HG03025 (cell line): ENCODE measurements around the gene CACNA1A.

Source experiments
- ATAC-seq: cut with Tn5 transposase; IDR thresholded peaks from one replicate; pipeline ENCODE4 v1.9.1; 2021; ENCODE audit warnings: mild to moderate bottlenecking, moderate library complexity; ENCODE audit not compliant: unreplicated experiment, low FRiP score

CACNA1A gene

DNA sequence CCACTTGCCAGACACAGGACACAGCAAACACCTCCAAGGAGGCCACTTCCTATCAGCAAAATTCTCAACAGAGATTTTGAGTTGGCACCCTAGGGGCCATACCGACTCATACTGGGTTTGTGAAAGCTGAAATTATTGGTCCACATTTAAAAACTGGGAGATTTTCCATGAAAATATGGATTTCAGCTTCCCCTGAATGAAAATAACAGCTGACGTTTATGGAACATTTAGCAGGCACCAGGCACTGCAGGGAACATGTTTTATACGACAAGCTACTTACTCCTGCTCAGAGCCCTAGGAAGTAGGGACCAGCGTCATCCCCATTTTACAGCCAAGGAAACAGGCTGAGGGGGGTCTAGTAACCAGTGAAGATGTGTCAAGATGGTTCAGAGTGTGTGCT lies 186.8 kb downstream of the CACNA1A start:
- ATAC-seq: no peak

DNA sequence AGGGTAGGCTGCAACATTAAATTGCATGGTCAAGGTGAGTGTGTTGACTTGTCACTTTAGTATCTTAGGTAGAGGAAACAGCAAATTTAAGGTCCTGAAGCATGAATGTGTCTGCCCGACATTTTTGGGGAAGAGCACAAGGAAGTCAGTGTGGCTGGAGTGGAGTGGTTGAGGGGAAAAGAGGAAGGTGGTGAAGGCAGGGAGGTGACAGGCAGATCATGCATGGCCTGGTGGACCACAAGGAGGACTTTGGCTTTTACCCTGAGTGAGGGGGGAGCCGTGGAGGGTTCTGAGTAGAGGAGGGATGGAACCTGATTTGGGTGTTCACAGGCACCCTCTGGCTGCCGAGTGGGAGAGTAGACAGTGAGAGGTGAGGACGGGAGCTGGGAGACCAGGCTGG lies 188.1 kb downstream of the CACNA1A start:
- no peak for ATAC-seq

DNA sequence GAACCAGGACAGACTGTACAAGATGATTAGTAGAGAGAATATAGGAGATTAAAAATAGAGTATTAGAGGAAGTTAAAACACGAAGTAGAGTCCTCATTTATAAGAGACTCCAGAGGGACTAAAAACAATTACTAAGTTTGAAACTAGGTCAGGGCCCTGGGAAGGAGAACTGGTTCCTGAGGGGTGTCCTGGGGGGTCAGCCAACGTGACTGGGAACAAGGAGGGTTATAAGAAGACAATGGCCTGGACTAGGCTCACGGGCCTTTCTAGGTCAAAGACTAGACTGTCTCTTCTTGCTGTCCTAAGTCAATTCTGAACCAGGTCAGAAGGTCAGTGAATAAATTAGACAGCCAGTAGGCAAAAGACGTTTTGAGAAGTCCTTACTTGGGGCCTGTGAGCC lies 190.8 kb downstream of the CACNA1A start:
- no peak for ATAC-seq

DNA sequence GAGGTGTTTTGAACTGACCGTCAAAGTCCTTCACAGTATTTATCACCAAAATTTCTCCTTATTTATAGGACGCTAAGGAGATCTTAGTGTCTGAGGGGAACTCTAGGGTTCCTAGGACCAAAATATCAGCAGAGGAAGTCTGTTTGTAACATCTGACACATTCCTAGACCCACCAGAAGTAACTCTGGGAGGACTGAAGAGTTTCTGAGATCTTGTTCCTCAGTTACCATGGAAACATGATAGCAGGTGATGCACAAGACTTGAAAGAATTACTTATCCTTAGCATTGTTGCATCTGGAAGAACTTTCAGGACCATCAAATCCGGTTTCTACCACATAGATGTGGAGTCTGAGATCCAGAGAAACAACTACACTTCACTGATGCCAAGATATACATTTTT lies 191.5 kb downstream of the CACNA1A start:
- ATAC-seq: no peak

DNA sequence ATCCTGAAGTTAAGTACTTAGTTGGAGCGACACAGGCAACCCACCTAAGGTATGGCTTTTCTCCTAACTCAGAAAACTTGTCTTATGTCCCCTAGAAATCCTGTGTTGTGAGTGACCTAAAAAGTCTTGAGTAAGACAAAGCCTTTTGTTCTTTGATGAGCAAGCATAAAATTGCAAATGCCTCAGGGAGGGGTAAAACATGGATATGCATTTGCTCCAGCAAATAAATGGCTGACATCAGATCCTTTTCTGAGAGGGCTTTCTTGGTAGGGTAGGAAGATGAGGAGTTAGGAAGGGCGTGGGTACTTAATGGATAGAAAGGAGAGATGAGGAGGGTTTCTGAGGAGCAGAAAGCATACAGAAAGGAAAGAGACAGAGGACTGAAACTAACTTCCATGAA lies 192.4 kb downstream of the CACNA1A start:
- no peak for ATAC-seq

DNA sequence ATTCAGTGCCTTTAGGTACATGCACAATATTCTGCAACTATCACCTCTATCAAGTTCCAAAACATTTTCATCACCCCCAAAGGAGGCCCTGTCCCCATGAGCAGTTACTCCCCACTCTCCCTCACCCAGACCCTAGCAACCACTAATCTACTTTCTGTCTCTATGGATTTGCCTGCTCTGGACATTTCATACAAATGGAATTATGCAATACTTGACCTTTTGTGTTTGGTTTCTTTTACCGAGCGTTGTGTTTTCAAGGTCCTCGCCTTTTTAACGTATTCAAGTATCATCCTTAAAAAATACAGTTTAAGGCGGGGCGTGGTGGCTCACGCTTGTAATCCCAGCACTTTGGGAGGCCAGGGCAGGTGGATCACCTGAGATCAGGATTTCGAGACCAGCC lies 196.4 kb downstream of the CACNA1A start:
- no peak for ATAC-seq

DNA sequence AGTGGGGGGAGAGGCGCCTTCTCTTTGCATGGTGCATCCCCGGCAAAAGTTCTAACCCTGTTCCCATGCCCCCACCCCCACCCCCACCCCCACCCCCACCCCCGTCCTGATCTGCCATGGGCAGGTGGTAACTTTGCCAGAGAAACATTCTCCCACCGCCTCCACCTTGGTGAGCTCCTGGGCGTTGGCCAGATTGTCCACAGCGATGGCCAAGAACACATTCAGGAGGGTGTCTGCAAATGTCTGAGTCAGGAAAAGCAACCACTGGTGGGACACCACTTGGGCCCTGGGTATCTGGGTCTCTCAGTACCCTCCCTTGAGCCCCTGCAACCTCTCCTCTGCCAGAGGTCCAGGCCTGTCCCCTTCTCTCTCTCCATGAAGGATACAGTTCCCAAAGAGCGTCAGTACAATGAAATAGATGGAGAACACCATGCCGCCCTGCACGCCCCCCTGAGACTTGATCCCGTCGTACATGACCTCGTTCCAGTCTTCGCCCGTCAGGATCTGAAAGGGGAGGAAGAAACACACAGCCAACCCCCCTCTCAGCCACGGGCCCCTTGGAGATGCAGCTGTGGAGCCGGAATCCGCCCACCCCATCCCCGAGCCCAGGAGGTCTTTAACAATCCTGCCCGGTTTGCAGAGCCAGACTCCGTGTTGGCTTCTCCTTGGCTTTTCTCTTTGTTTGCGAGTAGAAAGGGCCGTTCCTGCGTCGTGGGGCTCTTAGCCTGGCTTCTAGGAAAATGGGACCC lies 202.7 kb downstream of the CACNA1A start:
- no peak for ATAC-seq

DNA sequence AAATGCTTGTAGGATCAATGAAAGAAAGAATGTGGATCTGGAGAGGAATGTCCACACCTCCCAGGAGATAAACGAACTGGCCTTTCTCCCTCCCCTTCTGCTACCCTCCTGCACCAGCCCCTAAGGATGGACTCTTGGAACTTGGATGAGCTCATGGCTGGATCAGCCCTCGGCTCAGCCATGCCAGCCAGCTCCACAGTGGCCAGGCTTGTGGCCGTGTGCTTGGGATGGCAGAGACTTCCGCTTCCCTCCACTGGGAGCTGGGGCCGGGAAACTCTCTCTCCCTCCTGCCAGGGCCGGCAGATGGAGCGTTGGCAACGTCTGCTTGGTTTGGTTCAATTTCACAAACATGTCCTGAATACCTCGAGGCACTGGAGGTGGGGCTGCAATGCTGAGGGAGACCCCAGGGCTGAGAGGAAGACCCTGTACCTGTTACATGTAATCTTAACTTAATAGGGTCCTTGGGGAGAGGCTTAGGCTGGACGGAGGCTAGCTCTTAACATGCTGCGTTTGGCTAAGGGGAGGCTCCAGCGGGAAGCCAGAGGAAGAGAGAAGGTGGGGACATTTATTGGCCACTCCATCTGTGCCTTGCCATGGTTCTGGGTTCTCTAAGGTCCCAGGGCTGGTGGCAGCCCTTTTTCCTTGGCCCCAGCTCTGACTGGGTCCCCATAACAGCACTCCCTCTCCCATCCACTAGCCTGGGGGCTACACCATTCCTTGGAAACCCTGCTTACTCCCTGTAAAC lies 203.6 kb downstream of the CACNA1A start:
- no peak for ATAC-seq

DNA sequence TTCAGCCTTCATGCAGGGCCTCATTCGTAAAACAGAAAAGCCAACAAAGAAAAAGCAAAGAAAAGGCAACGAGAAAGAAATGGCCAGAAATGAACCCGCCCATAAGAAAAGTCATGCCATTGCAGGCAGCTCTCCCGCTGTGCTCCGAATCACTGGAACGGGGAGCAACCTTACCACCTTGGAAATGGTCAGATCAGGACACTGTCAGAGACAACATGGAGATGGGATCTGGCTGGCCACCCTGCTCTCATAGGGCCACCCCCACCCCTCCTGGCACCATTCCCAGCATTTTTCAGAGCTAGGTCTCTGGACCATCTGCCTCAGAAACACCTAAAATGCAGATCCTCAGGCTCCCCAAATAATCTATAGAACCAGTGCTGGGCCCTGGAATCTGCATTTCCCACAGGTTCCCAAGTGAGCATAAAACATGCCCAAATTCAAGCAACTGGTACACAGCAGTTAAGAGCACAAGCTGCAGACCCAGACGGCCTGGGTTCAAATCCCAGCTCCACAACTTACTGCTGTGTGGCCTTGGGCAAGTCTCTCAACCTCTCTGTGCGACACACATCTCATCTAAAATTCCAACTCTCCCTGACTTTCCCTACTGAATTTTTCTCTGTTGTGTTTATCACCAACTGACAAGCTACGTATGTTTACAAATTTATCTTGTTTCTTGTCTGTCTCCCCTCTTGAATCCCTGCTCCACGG lies 204.5 kb downstream of the CACNA1A start:
- no peak for ATAC-seq

DNA sequence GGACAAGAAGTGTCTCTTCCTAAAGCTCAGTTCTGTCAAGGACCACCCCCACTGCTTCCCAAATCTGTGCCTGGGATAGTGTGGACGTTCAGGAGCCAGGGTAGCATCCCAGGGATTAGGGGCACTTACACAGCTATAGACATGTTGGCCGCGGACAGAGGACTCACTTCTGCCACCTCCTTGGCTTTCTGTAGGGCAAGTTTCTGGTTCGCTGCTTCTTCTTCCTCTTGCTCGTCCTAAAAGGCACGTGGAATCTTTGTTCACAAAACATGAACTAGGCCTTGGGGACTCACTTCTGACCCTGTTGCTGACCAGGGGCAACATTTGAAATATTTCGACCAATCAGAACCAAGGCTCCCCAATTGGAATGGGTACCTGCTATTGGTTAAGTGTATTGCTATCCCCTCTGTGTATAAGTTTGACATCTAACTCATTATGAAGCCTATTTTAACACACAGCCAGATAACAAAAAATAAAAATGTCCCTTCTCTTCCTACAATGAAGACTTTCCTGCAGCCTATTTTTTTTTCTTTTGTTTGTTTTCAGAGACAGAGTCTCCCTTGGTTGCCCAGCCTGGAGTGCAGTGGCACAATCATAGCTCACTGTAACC lies 205.8 kb downstream of the CACNA1A start:
- ATAC-seq: no peak

DNA sequence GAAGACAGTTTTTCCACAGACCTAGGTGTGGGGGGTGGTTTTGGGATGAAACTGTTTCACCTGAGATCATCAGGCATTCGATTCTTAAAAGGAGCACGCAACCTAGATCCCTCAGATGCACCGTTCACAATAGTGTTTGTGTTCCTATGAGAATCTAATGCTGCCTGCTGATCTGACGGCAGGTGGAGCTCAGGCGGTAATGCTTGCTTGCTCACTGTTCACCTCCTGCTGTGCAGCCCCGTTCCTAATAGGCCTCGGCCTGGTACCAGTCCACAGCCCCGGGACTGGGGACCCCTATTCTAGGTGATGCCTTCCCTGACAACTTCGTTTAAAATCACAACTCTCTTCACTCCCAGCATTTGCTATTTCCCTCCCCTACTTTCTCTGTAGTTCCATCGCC lies 206.4 kb downstream of the CACNA1A start:
- ATAC-seq: no peak

DNA sequence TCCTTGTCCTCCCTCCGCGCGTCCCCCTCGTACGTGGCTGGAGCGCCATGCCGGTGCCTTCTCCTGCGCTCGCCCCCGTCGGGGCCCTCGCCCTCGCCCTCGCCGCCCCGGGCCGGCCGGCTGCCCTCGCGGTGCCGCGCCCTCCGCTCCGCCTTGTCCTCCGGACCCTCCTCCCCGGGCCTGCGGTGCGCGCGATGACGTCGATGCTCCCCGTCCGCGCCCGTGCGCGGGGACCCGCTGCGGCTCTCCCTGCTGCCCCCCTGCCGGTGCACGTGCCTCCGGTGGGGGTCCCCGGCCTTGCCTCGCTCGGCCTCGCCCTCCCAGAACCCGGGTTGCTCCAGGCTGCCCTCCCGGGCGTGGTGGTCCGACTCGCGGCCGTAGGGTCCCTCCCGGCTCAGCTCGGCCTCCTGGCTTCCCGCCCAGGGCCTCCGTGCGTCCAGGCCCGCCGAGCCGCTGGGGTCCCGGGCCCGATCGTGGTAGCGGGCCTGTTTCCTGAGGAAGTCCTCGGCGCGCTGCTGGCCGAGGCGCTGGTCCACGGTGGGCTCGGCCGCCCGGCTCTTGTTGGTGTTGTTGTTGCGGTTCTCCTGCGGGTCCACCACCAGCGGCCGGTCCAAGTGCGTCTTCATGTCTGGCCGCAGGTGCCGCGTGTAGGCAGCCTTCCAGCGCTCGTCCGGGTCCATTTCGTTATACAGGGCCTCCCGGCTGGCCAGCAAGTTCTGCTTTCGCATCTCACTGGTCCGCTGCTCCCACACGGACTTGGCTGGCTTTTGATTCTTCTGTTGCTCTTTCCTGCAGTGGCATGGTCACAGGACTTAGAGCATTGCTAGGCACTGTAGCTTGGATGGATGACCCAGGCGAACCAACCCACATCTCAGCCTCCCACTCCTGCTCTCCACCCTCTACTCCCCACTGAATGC lies 207.5 kb downstream of the CACNA1A start:
- no peak for ATAC-seq

DNA sequence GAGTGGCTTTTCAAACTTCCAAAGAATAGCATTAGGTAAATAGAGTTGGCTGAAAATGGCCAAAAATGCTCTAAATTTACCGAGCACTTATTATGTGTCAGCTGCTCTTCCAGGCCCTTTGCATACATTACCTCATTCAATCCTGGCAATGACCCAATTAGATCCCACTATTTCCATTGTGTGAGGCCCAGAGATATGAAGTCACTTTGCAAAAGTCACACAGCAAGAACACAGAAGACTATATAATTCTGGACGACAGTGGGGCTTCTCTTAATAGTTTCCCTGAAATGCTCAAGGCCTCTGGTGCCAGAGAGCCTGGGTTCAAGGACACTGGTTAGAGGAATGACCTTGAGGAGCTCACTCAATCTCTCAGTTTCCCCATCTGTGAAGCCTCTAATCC lies 209.3 kb downstream of the CACNA1A start:
- no peak for ATAC-seq

DNA sequence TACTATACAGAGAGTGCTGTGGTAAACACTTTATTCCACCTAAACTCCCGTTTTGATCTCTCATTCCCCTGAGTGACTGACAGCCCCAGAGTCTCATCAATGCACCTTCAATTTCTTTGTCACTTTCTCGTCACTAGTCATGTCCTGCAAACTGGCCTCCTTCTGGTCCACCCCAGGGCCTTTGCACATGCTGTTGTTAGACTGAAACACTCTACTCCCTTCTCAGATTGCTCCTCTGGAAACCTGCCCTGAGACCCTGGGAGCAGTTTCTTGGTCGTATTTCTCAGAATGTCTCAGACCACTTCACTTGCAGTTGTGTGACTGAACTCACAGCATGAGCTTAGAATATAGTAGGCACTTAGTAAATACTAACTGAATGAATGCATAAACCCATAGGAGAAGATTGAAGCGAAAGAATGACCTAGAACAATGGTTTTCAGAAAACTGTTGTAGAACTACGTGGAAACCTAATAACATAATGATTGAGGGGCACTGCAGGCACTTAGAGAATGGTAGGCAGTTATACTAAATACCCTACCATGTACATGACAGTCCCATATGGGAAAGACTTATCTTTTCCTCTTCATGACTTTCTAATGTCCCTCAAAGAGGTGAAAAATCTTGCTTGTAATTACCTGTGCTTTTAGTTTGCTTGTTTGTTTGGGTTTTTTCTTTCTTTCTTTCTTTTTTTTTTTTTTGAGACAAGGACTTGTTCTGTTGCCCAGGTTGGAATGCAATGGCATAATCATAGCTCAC lies 211.3 kb downstream of the CACNA1A start:
- no peak for ATAC-seq

DNA sequence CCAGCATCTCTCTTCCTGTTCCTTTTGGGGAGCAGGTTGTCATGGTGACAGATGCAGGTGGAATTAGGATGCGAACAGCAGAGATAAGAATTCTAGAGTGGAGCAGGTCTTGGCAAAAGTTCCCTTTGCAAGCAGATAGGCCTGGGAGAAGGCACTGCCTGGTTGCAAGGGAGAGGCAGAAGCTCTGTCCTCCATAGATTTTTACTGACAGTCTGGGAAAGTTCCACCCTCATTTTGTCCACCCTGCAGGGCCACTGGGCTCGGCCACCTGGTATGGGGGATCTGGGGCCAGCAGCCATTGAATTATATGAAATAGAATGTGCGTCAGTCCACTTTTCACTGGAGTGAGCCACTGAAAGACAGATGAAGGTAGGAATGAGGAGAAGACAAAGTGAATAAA lies 214.4 kb downstream of the CACNA1A start:
- ATAC-seq: no peak

DNA sequence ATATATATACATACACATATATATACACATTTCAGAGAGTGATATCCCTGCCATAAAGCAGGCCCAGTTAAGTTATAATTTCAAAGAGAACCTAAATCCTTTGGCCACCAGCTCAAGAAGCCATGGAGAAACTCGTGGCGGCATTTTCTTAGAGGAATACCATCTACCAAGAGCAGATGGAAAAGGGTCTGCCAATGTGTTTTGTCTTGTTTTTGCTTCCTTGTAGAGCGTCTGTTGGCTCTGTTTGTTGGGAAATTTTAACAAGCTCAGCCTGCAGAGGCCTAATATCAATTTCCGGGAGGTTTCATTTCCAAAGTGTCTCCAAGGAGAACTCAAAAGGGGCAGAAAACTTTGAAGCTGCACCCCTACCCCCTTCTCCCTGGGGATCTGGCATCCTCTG lies 215.5 kb downstream of the CACNA1A start:
- no peak for ATAC-seq

DNA sequence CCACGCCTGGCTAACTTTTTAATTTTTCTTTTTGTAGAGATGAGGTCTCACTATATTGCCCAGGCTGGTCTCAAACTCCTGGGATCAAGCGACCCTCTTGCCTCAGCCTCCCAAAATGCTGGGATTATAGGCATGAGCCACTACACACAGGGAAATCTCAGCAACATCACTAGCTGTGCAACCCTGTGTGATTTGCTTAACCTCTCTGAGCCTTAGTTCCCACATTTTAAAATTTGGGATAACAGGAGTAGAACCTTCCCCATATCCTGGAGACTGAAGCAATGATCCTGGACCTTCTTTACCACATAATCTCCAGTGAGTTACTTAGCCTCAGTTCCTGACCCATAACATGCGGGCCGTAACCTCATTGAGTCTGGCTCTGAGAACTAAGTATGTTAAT lies 217.0 kb downstream of the CACNA1A start:
- ATAC-seq: no peak

DNA sequence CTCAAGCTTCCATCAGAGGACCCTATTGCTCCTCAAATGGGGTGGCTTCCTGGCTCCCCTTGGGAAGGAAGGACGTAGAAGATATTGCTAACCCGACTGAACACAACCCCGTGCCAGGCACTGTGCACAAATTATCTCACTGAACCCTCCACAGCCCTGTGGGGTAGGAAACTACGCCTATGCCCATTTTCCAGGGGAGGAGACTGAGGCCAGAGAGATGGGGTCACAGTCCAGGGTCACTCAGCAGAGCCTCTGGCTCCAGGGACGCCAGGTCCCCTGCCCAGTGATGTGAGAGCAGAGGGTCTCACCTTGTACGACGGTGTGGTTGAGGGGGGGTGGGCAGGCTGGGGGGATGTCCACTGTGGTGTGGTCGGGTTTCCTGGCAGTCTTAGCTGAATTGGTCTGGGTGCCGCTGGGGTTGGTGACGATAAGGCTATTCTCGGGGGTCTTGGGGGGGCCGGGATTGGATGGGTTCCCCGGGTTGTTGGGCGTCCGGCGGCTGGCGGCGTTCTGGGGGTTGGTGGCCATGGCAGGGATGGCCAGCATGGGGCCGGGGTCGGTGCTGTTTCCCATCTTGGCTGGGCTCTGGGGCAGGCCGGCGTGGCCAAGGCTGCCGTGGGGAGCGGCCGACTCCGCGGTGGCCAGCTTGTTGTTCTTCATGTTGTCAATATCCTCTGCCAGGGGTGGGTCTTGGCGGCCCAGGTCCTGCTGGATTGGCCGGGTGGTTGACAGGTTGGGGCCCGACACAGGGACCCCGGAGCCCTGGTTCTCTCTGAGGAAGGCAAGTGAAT lies 219.9 kb downstream of the CACNA1A start:
- no peak for ATAC-seq
